Measurements from ENCODE around the gene NNAT.

Gene NNAT

DNA sequence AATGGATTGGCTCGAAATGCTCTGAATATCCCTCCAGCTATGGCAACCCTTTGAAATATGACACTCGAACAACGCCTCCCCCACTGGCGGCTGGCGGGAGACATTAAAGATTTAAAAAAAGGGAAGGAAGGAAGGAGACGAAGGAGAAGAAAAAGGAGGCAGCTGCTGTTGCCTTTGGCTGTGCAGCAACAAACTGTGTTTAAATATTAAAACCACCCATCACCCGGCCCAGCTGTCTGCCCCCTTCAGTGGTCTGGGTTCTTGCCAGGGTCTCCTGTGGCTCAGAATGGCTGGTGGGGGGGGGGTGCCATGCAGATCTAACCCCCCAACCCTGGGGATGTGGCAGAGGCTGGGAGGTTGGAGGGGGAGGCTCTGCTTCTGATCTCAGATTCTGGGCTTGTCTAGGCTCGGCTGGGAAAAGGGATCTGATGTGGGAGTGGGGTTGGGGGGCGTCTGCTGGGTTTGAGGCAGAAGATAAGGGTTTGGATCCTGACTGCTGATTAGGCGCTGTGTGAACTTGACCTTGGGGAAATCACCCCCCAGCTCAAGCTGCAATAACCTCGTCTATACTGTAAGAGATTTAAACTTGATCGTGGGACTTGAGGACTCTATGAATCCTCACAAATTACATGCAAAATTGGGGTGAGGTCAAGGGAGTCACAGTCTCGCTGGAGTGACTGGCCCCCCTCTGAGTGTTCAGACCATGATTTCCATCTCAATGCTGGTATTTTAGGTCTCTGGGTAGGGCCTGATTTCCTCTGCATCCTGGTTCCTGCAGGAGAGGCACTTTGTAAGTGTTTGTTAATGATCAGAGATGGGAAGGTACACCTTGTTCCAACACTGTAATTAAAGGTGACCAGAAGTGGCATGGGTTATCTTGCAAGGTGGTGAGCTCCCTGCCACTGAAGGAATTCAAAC, 46.9 kb downstream of the NNAT start:
- Histone ChIP-seq H3K36me3 (ENCODE audit: low read depth) (no peaks in the 10 kb centered on the region), H3K27ac (ENCODE audit: poor library complexity, severe bottlenecking) (no peak overlapping the region), H3K4me3 (ENCODE audit: severe bottlenecking) (no peak overlapping the region), H3K27me3 (ENCODE audit: insufficient read depth, poor library complexity, severe bottlenecking) (peaks cover 49% of the 10 kb centered on the region), H3K9me3 (ENCODE audit: severe bottlenecking) (no peaks in the 10 kb centered on the region), H3K4me1 (ENCODE audit: insufficient read depth, poor library complexity, severe bottlenecking) (no peaks in the 10 kb centered on the region)
- 0 out of 3 replicates have a peak, but pooled peaks have one; percentile 12 for ATAC-seq (ENCODE audit: low read depth)
- peak; percentile 66 for DNase-seq (ENCODE audit: low spot score)
- TF ChIP-seq, protein P1, sequence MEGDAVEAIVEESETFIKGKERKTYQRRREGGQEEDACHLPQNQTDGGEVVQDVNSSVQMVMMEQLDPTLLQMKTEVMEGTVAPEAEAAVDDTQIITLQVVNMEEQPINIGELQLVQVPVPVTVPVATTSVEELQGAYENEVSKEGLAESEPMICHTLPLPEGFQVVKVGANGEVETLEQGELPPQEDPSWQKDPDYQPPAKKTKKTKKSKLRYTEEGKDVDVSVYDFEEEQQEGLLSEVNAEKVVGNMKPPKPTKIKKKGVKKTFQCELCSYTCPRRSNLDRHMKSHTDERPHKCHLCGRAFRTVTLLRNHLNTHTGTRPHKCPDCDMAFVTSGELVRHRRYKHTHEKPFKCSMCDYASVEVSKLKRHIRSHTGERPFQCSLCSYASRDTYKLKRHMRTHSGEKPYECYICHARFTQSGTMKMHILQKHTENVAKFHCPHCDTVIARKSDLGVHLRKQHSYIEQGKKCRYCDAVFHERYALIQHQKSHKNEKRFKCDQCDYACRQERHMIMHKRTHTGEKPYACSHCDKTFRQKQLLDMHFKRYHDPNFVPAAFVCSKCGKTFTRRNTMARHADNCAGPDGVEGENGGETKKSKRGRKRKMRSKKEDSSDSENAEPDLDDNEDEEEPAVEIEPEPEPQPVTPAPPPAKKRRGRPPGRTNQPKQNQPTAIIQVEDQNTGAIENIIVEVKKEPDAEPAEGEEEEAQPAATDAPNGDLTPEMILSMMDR (IDR thresholded peaks at IDR 0.05; ENCODE audit: poor library complexity, severe bottlenecking), result no peak

DNA sequence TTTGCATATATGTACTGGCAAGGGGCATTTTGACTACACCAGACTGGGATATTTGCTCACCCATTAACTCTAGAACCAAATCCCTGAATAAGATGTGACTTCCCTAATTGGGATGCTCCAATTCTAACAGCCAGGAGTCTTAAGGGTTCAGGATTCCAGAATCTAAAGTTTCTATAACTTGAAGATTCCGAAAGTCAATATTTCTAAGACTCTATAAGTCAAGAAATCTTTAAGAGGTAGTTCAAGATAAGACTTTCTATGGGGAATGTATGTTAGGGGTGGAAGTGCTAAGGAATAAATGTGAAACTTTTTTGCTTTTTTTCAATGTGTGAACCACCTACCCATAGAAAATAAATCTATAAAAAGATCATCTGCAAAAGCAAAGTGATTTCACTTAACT, 49.4 kb downstream of the NNAT start:
- H3K27ac ChIP-seq (ENCODE audit: poor library complexity, severe bottlenecking), result no peak overlapping the region
- H3K4me1 ChIP-seq (ENCODE audit: insufficient read depth, poor library complexity, severe bottlenecking), result no peaks in the 10 kb centered on the region
- no peak overlapping the region for H3K4me3 ChIP-seq (ENCODE audit: severe bottlenecking)
- H3K9me3 ChIP-seq (ENCODE audit: severe bottlenecking), result no peaks in the 10 kb centered on the region
- ATAC-seq (ENCODE audit: low read depth) (no peak), DNase-seq (ENCODE audit: low spot score) (no peak)
- H3K27me3 ChIP-seq (ENCODE audit: insufficient read depth, poor library complexity, severe bottlenecking), result peaks cover 44% of the 10 kb centered on the region
- TF ChIP-seq, protein P1 (IDR thresholded peaks at IDR 0.05; ENCODE audit: poor library complexity, severe bottlenecking), result no peak
- no peaks in the 10 kb centered on the region for H3K36me3 ChIP-seq (ENCODE audit: low read depth)

DNA sequence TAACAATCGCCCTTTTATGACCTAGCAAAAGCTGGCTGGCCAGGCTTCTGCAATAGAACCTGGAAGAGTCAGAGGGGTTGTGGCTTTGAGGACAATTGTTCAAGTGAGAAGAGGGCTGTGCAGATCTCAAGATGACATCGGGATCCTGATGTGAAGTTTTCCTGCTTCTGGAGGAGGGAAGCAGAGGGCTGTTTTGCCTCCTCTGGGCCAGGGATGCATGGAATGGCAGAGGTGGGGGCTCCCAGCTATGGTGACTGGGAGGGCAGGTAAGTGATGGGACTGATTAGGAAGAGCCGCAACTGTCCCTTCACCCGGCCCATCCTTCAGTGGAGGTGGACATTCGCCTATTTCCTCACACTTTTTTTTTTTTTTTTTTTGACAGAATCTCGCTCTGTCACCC, 50.0 kb downstream of the NNAT start:
- H3K4me1 ChIP-seq (ENCODE audit: insufficient read depth, poor library complexity, severe bottlenecking), result no peaks in the 10 kb centered on the region
- H3K9me3 ChIP-seq (ENCODE audit: severe bottlenecking), result no peaks in the 10 kb centered on the region
- no peak overlapping the region for H3K4me3 ChIP-seq (ENCODE audit: severe bottlenecking)
- peaks cover 45% of the 10 kb centered on the region for H3K27me3 ChIP-seq (ENCODE audit: insufficient read depth, poor library complexity, severe bottlenecking)
- H3K36me3 ChIP-seq (ENCODE audit: low read depth), result no peaks in the 10 kb centered on the region
- TF ChIP-seq, protein P1 (IDR thresholded peaks at IDR 0.05; ENCODE audit: poor library complexity, severe bottlenecking), result no peak
- DNase-seq (ENCODE audit: low spot score) (peak; percentile 60), ATAC-seq (ENCODE audit: low read depth) (no peak)
- H3K27ac ChIP-seq (ENCODE audit: poor library complexity, severe bottlenecking), result no peak overlapping the region

All from RWPE2 (cell line).